Activated naive CD4-positive, alpha-beta T cell treated with anti-CD3 and anti-CD28 coated beads, Interleukin-2, amount 10 ng/mL, durations not matched to agents 5 hours and 36 hours (primary cell): ENCODE results near the gene SLC4A7. TPM values are rescaled to one million over a fixed set of nuclear protein-coding genes. Genes with fewer than 3 reads are reported as not detected.

Experiments used
- total RNA-seq, 2 experiments: library from RNA; stranded (reverse); gene quantifications; one replicate each; pipeline ENCODE4 v1.2.3, GENCODE V29; 2021

Gene SLC4A7
- 10 to 100 TPM; 39.2 to 44.1 TPM for total RNA-seq

DNA sequence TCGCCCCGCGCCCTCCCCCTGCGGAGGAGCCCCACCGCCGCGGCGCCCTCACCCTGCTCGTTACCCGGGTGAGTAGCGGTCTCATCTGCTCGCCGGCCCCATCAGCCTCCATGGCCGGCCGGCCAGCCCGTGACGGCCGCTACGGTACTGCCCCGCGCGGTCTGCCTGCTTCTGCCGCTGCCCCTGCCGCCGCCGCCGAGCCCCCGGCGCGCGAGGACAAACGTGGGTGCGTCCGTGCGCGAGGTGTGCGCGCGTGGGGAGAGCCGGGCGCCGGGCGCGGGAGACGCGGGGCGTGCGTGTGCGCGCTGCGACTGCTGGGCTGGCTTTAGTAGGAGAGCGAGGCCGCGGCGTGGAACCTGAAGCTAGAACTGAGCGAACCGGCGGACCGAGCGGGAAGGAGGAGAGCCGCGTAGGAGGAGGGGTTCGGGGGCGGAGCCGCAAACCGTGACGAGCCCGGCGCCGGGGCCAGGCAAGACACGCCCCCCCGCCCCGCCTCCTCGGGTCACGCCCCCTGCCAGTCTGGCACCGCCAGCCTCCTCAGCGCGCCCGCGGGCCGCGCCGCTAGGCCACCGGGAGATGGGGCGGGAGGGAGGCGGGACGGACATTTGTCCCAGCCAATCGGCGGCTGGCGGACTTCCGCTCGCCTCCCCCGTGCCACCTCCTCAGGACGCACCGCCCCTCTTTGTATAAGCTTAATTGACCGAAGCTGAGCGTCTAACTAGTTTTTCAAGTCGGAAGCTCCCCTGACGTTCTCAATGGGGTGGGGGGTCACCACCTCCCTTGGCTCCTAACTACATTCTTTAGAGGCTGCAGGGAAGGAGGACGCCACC, at the start of gene SLC4A7:
SLC4A7 (minus strand) TSS at position 370 of the 830 bp plus-strand sequence; CDS start at position 112, 258 bp downstream.

DNA sequence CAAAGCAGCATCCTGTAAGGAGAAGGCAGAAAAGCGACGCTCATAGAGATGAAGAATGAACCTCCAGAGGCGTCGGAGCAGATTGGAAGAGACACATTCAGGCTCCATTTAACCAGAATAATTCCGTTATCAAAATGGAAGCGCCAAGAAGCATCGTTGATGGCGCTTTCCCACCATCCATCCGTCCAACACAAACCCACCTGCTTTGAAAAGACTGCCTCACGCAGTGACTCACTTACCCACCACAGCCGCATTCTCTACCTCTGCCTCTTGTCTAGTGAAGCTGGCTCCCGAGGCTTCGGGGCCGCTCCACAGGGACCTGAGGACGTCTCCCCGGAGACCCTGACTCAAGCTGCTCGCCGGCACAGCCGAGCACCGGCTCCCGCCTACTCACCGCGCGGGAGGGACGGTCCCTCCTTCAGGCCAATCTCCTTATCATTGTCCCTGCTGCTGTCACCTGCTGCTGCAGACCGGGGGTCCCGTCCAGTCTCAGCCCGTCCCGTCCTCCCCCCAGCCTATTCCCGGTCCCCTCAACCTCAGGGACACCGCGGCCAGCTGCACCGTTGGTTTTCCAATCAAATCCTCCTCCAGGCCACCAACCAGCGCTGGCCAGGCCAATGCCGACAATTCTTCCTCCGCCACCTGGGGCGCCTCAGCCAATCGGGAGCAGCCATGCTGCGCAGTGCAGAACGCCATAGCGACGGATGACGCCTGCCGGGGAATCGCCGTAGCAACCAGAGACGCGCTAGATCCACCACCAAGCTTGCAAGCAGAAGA, 115.2 kb downstream of the SLC4A7 start, which contains the start of gene NEK10:
NEK10 (minus strand) TSS at position 553 of the 777 bp plus-strand sequence. CDS start 16,501 bp downstream, outside the sequence.

Other genes starting within 250 kb of the SLC4A7 start
- gene NEK10, start 115.0 kb downstream of the SLC4A7 start, total RNA-seq = under 1 TPM; 0.53 to 0.75 TPM
- gene EOMES, start 237.9 kb upstream of the SLC4A7 start, total RNA-seq = under 1 TPM; 0.86 to 0.87 TPM